ENCODE results near the gene KCNJ12.
"Not testable (repeated sequence)": the region's sequence is repeated elsewhere in the genome, so short reads cannot be mapped to it uniquely, and the experiment has no call there.

DNA sequence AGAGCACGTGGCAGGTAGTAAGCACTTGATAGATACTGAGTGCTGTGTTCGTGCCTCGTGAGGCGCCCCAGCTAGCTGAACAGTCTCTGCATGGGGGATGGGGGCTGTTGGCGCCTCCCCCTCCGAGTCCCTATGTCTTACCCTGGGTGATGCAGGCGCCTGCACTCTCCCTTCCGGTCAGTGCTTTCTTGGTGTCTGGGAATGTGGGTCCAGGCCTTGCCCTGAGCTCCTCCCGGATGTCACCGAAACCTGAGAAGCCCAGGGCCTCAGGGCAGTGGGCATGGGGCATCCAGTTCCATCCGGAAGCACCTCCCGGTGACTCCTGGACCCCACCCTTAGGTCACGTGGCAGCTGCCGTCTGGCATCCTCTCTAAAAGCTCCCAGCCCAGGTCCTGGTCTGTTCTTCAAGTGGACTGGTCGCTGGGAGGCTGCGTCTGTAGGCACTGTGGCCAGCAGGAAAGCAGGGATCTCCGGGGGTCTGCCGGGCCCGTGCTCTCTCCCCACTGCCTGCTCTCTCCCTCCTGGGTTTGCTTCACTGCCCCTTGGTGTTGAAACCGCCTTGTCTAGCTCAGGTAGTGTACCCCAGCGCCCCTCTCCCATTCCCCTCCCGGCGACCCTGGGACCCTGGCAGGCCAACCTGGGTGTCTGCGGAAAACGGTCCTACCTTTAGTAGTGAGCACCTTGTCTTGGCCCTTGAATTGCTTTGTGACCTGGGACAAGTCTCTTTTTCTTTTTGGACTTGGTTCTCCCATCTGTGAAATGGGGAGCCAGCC, 34.9 kb downstream of the KCNJ12 start:
- TF ChIP-seq, protein P1, sequence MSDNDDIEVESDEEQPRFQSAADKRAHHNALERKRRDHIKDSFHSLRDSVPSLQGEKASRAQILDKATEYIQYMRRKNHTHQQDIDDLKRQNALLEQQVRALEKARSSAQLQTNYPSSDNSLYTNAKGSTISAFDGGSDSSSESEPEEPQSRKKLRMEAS (IDR thresholded peaks at IDR 0.05), result not testable (repeated sequence)
- TF ChIP-seq POLR2A (IDR thresholded peaks at IDR 0.05; ENCODE audit: low read length); CHD4 (IDR thresholded peaks at IDR 0.05; ENCODE audit: borderline replicate concordance); POLR2AphosphoS2 (conservative IDR thresholded peaks at IDR 0.05; ENCODE audit: low read length): not testable (repeated sequence)

All from A549 (cell line).